Lower leg skin (tissue), 3 donors: ENCODE data around the gene A4GNT.

Source experiments
- CTCF ChIP-seq, 3 donors: fragments of 450-650 bp; IDR thresholded peaks; one replicate each; pipeline ENCODE4 v1.5.1; 2016; ENCODE audit warnings: antibody characterized with exemption in 3 of 3, mild to moderate bottlenecking in 3 of 3, moderate library complexity in 2 of 3
- POLR2A ChIP-seq, 2 donors: fragments of 450-650 bp; IDR thresholded peaks; one replicate each; pipeline ENCODE4 v1.6.1; 2016 to 2017; ENCODE audit warnings: antibody characterized with exemption in 2 of 2, mild to moderate bottlenecking in 1 of 2, moderate library complexity in 1 of 2

GRCh38 chr3:138165061-138165460 lies 32.9 kb upstream of the A4GNT start:
- no peak for TF ChIP-seq CTCF (IDR thresholded peaks at IDR 0.05)
- TF ChIP-seq POLR2A (IDR thresholded peaks at IDR 0.05): no peak
